ENCODE measurements around the gene LPP.

The LPP gene

GRCh38 chr3:188863999-188864406 lies 710.0 kb downstream of the LPP start:
- Histone ChIP-seq H3K27me3 (no peaks in the 10 kb centered on the region), H3K4me1 (peaks cover 5% of the 10 kb centered on the region; the same call in 1 of the 2 replicates), H3K36me3 (no peaks in the 10 kb centered on the region), H3K4me3 (ENCODE audit: low read depth, low read length) (no peak overlapping the region), H3K9me3 (no peaks in the 10 kb centered on the region)
- no peak for DNase-seq
- no peak for TF ChIP-seq CTCF (IDR thresholded peaks at IDR 0.05; ENCODE audit: low read depth, low read length)

GRCh38 chr3:188867691-188868265 lies 713.8 kb downstream of the LPP start:
- H3K4me1 ChIP-seq, result no peaks in the 10 kb centered on the region
- H3K36me3 ChIP-seq, result no peaks in the 10 kb centered on the region
- H3K9me3 ChIP-seq, result no peaks in the 10 kb centered on the region
- no peak for TF ChIP-seq CTCF (IDR thresholded peaks at IDR 0.05; ENCODE audit: low read depth, low read length)
- no peak overlapping the region for H3K4me3 ChIP-seq (ENCODE audit: low read depth, low read length)
- no peak for DNase-seq
- H3K27me3 ChIP-seq, result no peaks in the 10 kb centered on the region

- no peak overlapping the region for H3K4me3 ChIP-seq (ENCODE audit: low read depth, low read length)
- no peak for DNase-seq
- H3K4me1 ChIP-seq, result no peaks in the 10 kb centered on the region
- H3K9me3 ChIP-seq, result no peaks in the 10 kb centered on the region
- H3K36me3 ChIP-seq, result no peaks in the 10 kb centered on the region
- H3K27me3 ChIP-seq, result no peaks in the 10 kb centered on the region
- TF ChIP-seq CTCF (IDR thresholded peaks at IDR 0.05; ENCODE audit: low read depth, low read length), result no peak
These were observed 714.8 kb downstream of the LPP start for GRCh38 chr3:188868803-188869202.

GRCh38 chr3:188869628-188870027 lies 715.7 kb downstream of the LPP start:
- no peaks in the 10 kb centered on the region for H3K36me3 ChIP-seq
- H3K27me3 ChIP-seq, result no peaks in the 10 kb centered on the region
- no peak for TF ChIP-seq CTCF (IDR thresholded peaks at IDR 0.05; ENCODE audit: low read depth, low read length)
- no peaks in the 10 kb centered on the region for H3K4me1 ChIP-seq
- H3K4me3 ChIP-seq (ENCODE audit: low read depth, low read length), result no peak overlapping the region
- no peak for DNase-seq
- H3K9me3 ChIP-seq, result no peaks in the 10 kb centered on the region

- no peaks in the 10 kb centered on the region for H3K27me3 ChIP-seq
- H3K36me3 ChIP-seq, result no peaks in the 10 kb centered on the region
- no peaks in the 10 kb centered on the region for H3K4me1 ChIP-seq
- H3K9me3 ChIP-seq, result no peaks in the 10 kb centered on the region
- H3K4me3 ChIP-seq (ENCODE audit: low read depth, low read length), result no peak overlapping the region
- no peak for TF ChIP-seq CTCF (IDR thresholded peaks at IDR 0.05; ENCODE audit: low read depth, low read length)
- DNase-seq, result no peak
These were observed 716.5 kb downstream of the LPP start for GRCh38 chr3:188870431-188870830.

GRCh38 chr3:188874576-188874975 lies 720.6 kb downstream of the LPP start:
- H3K4me1 ChIP-seq, result no peaks in the 10 kb centered on the region
- no peaks in the 10 kb centered on the region for H3K9me3 ChIP-seq
- no peak for DNase-seq
- H3K27me3 ChIP-seq, result no peaks in the 10 kb centered on the region
- no peak overlapping the region for H3K4me3 ChIP-seq (ENCODE audit: low read depth, low read length)
- TF ChIP-seq CTCF (IDR thresholded peaks at IDR 0.05; ENCODE audit: low read depth, low read length), result no peak
- H3K36me3 ChIP-seq, result no peaks in the 10 kb centered on the region

Data from BE2C (cell line).